Right lung (tissue), 5 donors: Measurements from ENCODE around the gene ACSS1. TPM values are rescaled to one million over a fixed set of nuclear protein-coding genes. Genes with fewer than 3 reads are reported as not detected.

Source experiments
- DNase-seq, 2 donors: peaks; one replicate each; pipeline ENCODE4 v3.0.0-alpha.2; 2013
- polyA plus RNA-seq, 5 donors: library from polyadenylated mRNA; unstranded; fragments of 120-200 nt; gene quantifications; one replicate each; pipeline versions ENCODE4 v1.2.1 to v1.2.3, GENCODE V29; 2013; ENCODE audit warnings: inconsistent platforms in 1 of 5, low replicate concordance in 1 of 5; ENCODE audit not compliant: insufficient read length in 5 of 5, insufficient read depth in 1 of 5

The ACSS1 gene
- polyA plus RNA-seq, 5 donors: 36.0 to 45.9 (median 39.1) TPM

- DNase-seq: no peak
Observed at GRCh38 chr20:24995741-24996448, 62.0 kb downstream of the ACSS1 start.

- peak; percentile 72 to 83 for DNase-seq
Observed at GRCh38 chr20:24994470-24995368, 63.2 kb downstream of the ACSS1 start.

- no peak for DNase-seq
Observed at GRCh38 chr20:24994186-24994465, 63.8 kb downstream of the ACSS1 start.

DNA sequence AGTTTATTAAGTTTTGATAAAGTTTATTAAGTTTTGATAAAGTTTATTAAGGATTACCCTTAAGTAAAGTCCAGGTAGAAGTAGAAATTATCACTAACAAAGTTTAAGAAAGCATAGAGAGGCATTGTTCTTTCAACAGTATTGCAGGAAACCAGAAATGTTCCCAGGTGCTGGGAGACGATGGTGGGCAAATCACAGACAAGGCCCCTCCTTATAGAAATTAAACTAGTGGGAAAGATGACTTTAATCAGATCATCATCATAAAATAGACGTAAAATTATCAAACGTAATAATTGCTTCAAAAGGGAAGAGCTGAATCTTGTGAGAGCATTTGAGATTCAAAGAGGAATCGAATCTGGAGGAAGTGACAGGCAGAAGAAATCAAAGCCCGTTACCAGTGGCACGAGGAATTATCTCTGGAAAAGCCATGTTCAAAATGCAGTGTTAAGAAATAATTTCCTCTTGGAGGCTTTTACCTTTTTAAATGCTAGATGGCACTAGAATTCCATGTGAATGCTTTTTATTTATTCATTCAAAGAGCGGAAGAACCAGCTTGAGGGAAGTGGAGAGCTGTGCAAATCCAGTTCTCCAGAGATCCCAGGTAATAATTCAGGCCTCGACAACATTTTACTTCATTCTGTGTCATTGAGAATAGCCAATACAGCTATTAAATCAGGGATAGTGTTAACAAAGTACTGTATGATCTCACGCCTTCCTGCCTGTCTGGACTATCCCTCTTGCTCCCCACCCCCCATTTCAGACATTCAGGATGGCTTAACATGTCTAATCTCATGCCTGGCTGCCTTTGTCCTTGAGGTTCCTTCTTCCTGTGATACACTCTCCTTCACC is 64.4 kb downstream of the ACSS1 start:
- DNase-seq: peak in 1 of 2 donors; percentile 42

- DNase-seq: peak; percentile 94 to 95
Observed at GRCh38 chr20:24992487-24993205, 65.3 kb downstream of the ACSS1 start, which contains the start of gene APMAP. Gene APMAP, minus strand, starts transcription at chr20:24992751. Its CDS starts 63 bp downstream, at chr20:24992688.

DNA sequence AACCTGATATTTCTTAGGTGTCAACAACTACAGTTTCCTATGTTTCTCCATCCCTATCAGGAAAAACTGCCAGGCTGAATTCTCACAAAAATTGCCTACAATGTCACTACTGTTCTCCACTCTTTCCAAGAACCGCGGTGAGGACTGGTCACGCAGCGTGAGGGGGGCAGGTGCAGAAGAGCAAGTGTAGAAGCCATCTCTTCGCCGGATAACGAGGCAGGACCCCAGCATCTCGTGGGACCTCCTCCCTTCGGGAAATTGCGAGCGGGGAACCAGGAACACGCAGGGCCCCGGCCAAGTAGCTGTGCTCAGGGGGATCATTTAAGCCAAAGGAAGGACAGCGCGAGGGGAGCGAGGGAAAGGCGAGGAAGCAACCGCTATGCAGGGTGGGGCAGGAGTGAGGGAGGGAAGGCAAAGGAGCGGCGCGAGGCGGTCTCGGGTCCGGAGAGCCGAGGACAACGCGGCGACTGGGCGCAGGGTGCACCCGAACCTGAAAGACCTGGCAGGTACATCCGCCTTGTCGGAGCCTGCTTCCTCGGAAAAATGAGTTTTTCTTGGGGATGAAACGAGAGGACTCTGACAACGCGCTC is 65.9 kb downstream of the ACSS1 start:
- DNase-seq: no peak

- no peak for DNase-seq
Observed at GRCh38 chr20:24990810-24991252, 67.1 kb downstream of the ACSS1 start.

DNA sequence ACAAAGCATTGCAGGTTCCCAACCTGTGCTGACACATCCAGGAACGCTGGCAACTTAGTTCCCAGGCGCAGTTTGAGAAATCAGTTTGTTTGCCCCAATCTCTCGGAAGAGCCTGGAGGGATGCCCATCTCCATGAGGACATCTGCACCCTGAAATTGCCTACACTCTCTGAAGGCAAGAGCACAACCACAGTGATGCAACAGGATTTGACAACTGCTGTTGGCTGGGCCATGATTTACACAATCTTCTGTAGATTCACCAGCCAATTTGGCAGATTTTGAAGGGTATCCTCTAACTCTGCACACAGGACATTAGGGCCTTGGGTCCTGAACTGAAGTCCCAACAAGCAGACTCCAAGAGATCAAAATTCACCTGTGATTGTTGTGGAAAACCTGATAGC is 68.8 kb downstream of the ACSS1 start:
- no peak for DNase-seq

GRCh38 chr20:24987873-24988835 is 69.8 kb downstream of the ACSS1 start:
- DNase-seq: no peak

GRCh38 chr20:24987244-24987643 is 70.7 kb downstream of the ACSS1 start:
- no peak for DNase-seq

GRCh38 chr20:24986436-24987015 is 71.4 kb downstream of the ACSS1 start:
- DNase-seq: no peak

GRCh38 chr20:24985802-24986201 is 72.1 kb downstream of the ACSS1 start:
- no peak for DNase-seq

- no peak for DNase-seq
Observed at GRCh38 chr20:24984961-24985640, 72.8 kb downstream of the ACSS1 start.

DNA sequence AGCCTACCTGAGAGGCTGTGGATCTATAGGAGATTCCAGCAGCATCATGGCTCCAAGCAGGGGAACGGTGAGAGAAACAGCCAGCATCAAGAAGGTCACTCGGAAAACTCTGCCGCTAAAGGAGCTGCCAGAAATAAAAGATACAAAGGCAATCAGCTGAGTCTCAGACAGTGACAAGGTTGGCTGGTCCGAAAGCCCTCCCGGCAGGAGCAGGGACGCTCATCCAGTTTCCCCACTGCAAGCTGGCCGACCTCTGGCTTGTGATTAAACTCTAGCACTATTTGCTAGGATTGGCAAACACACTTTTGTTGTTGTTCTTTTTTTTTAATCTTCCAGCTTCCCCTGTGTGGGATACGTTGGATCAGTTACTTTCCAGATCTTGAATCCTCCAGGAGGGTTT is 74.0 kb downstream of the ACSS1 start:
- DNase-seq: no peak

DNA sequence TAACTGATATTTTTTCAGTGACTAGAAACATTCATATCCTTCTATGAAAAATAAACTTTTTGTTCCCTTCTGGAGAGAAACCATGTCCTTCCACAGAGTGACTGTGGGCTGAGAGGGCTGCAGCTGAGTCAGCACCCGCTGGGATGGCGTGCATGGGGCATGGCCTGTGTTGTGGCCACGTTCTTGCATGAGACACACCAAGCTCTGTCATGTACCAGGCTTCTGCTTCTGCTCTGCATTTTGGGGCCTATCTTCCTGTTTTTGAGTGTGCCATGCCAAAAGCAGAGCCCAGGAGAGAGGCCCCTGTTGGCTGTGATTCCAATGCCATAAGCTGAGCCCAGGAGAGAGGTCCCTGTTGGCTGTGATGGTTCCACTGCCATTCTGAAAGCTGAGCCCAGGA is 76.1 kb downstream of the ACSS1 start:
- DNase-seq: no peak

DNA sequence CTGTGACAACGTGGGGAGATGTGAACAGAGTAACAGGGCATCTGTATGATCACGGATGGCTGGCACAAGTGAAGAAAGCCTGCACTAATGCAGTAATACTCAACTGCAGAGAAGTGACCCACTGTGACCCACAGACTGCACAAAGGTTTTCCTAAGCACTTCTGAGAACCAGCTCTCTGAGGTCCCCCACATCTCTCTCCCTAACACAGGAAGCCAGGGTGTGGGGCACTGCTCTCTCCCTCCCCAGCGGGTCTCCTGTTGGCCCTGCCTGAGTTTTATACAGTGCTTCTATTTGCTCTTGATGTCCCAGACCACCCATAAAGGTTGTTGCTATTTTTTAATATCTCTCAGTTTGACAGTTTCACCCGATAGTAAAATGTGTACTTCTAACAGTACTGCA is 76.7 kb downstream of the ACSS1 start:
- DNase-seq: no peak

DNA sequence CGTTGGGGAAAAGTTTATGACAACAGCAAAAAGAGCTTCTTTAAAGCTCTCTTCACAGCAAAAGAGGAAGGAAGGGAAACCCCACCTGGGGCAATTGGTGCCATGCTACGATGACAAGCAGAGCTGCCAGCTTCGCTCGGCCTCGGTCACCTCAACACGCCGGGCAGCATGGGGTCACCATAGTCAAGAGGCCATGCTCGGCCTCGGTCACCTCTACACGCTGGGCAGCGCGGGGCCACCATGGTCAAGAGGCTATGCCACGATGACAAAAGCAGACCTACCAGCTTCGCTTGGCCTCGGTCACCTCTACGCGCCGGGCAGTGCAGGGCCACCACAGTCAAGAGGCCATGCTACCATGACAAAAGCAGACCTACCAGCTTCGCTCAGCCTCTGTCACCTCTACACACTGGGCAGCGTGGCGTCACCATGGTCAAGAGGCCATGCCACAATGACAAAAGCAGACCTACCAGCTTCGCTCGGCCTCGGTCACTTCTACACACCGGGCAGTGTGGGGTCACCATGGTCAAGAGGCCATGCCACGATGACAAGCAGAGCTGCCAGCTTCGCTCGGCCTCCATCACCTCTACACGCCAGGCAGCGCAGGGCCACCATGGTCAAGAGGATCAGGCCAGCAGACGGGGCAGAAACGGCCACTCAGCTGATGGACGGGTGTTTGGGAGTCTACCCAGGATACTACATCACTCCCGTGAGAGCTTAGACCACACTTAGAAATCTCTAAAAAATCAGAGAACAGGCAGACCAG is 77.5 kb downstream of the ACSS1 start:
- no peak for DNase-seq
